Measurements from ENCODE around the gene VPS8. TPM values are rescaled to one million over a fixed set of nuclear protein-coding genes. Genes with fewer than 3 reads are reported as not detected.

VPS8 gene
- total RNA-seq, 1 experiment from 2014 or later: 44.3 TPM

DNA sequence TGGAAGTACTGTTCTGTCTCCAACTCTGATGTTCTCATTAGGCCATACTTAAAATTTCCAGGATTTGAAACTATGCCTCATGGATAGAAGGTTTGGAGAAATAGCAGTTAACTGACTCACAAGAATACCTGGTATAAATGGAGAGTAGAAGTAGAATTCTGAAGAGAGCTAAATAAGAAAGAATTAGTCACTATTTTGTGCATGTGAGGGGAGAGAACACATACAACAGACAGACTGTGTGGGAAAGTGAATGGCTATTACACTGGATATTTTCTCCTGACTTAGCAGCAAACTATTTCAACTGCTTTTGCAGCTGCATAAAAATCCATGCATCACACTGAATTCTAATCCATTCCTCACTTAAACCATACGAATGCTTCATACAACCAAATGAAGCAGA lies 269.6 kb downstream of the VPS8 start:
- Histone ChIP-seq H3K27me3 (no peaks in the 10 kb centered on the region), H3K4me3 (no peak overlapping the region), H3K36me3 (peaks cover 5% of the 10 kb centered on the region; the same call in 1 of the 2 replicates), H3K9me3 (replicated peaks) (no peaks in the 10 kb centered on the region), H3K4me1 (peaks cover 9% of the 10 kb centered on the region), H3K27ac (peak overlapping the region; percentile 58)
- DNase-seq: no peak

DNA sequence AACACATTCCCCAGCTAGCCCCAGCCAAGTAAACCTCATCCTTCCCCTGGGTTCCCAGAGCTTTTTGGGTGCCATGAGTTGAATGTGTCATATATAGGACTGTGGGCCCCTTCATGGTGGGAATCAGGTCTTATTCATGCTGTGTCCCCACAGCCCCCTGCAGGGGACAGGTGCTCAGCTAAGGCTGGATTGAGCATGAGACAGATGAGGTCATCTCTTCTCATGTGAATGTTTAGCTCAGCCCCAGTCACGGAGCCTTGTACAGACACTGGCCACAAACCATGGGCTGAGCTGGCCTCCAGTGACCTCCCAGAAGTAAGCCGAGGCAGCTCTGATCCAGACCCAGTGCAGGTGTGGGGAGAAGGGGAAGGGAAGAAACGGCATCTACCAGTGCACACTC lies 270.2 kb downstream of the VPS8 start:
- peak; percentile 60 to 70 for DNase-seq
- H3K4me3 ChIP-seq: no peak overlapping the region
- peaks cover 9% of the 10 kb centered on the region for H3K4me1 ChIP-seq
- H3K36me3 ChIP-seq: peaks cover 5% of the 10 kb centered on the region; the same call in 1 of the 2 replicates
- H3K9me3 ChIP-seq (replicated peaks): no peaks in the 10 kb centered on the region
- no peaks in the 10 kb centered on the region for H3K27me3 ChIP-seq
- peak overlapping the region; percentile 58 for H3K27ac ChIP-seq

DNA sequence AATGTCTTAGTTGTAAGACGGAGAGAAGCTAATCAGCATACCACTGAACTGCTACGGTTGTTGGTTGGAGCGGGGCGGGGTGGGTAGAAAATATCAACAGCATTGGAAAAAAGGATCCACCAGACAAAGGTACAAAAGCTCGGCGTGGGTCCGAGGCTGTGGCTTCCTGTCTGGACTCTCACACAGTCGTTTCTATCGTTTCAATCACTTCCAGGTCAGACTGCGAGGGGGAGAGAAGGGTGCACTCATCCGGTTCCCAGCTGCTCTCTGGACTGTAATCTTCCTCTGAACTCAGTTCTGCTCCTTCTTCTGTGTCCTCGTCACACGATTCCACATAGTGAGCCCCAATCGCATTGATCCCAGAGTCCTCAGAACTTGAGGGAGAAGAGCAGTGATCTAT lies 270.9 kb downstream of the VPS8 start:
- Histone ChIP-seq H3K27ac (peak overlapping the region; percentile 58; the same call in 1 of the 2 replicates), H3K4me1 (peaks cover 9% of the 10 kb centered on the region), H3K9me3 (replicated peaks) (no peaks in the 10 kb centered on the region), H3K27me3 (no peaks in the 10 kb centered on the region), H3K4me3 (no peak overlapping the region), H3K36me3 (peaks cover 5% of the 10 kb centered on the region; the same call in 1 of the 2 replicates)
- no peak for DNase-seq

DNA sequence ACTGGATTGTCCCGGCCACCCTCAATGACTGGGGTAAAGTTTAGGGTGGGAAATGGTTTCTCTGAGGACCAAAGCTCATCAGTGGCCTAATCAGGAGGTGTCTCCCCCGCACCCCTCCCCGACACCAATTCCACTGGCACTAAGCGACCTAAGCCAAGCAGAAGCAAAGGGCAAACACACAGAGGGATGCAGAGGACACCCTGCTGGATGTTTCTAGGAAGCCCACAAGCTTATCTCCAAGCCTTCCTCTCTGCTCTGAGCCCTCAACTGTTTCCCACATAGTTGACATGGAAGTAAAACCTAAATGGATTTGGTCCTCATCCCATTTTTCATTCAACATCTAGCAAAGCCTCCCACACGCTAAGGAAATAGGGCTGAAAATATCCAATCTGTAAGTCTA lies 272.4 kb downstream of the VPS8 start:
- Histone ChIP-seq H3K4me1 (peaks cover 9% of the 10 kb centered on the region), H3K9me3 (replicated peaks) (no peaks in the 10 kb centered on the region), H3K27me3 (no peaks in the 10 kb centered on the region), H3K4me3 (no peak overlapping the region), H3K36me3 (peaks cover 5% of the 10 kb centered on the region; the same call in 1 of the 2 replicates), H3K27ac (no peak overlapping the region)
- no peak for DNase-seq

DNA sequence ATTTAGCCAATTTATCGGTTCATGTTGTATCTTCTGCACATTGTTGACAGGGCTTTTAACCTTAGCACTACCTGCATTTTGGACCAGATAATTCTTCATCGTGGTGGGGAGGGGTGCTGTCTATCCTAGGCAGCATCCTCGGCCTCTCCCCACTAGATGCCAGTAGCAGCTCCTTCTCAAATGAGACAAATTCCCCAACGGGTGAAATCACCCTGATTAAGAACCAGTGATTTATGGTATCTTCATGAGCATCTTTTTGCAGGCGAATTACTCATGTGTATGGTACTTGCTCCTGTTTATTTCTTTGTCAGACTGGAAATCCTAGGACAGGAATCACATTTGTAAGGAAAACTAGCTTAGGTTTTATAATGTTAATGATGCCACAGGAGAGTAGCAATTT lies 272.9 kb downstream of the VPS8 start:
- H3K36me3 ChIP-seq: peaks cover under 1% of the 10 kb centered on the region; the same call in 1 of the 2 replicates
- H3K4me1 ChIP-seq: peaks cover 9% of the 10 kb centered on the region
- no peaks in the 10 kb centered on the region for H3K27me3 ChIP-seq
- H3K27ac ChIP-seq: no peak overlapping the region
- no peak overlapping the region for H3K4me3 ChIP-seq
- no peak for DNase-seq
- no peaks in the 10 kb centered on the region for H3K9me3 ChIP-seq (replicated peaks)

DNA sequence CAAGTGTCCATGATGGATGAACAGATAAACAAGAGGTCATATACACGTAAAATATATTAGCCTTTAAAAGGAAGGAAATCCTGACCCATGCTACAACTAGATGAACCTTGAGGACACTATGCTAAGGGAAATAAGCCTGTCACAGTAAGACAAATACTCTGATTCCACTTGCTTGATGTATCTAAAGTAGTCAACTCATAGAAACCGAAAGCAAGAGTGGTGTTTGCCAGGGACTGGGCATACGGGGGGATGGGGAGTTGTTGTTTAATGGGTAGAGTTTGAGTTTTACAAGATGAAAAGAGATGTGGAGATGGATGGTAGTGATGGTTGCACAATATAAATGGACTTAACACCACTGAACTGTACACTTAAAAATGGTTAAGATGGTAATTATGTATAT lies 275.5 kb downstream of the VPS8 start:
- H3K4me1 ChIP-seq: peaks cover 4% of the 10 kb centered on the region
- no peak overlapping the region for H3K4me3 ChIP-seq
- H3K9me3 ChIP-seq (replicated peaks): no peaks in the 10 kb centered on the region
- H3K36me3 ChIP-seq: no peaks in the 10 kb centered on the region
- H3K27me3 ChIP-seq: no peaks in the 10 kb centered on the region
- no peak overlapping the region for H3K27ac ChIP-seq
- no peak for DNase-seq

DNA sequence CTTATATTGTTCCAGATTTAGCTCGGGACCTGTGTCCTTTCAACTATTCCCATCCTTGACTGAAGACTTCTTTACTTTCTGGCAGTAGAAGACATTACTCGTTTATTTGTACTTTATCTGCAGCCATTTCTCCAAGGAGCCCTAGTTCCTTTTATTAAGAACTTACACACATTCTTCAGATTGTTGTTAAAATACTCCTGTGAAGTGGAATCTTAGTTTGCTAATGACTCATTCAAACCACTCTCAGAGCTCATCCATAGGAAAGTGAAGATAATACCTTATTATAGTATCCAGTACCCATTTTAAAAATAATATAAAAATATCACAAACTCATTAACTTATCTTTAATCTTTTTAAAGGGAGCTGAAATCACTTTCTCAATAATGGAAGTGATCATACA lies 277.4 kb downstream of the VPS8 start:
- Histone ChIP-seq H3K27ac (no peak overlapping the region), H3K36me3 (no peaks in the 10 kb centered on the region), H3K4me1 (no peaks in the 10 kb centered on the region; the same call in 1 of the 2 replicates), H3K4me3 (no peak overlapping the region), H3K27me3 (no peaks in the 10 kb centered on the region), H3K9me3 (replicated peaks) (no peaks in the 10 kb centered on the region)
- DNase-seq: no peak

DNA sequence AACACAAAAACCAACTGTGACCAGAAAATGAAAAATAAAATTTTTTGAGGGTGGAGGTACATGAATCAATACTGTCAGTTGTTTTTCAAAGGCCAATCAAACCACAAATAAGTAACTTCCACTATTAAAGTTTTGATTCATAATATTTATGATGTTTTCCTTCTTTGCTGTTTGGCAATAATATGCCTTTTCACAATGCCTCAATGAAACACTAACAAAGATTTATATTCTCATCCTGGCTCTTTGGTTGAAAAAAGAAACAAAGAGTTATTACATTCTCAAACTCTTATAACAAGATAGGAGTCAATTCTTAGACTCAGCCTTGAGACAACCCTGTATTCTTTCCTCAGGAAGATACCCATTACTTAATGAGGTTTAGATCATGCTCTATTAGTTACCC lies 277.8 kb downstream of the VPS8 start:
- H3K4me1 ChIP-seq: no peaks in the 10 kb centered on the region; the same call in 1 of the 2 replicates
- DNase-seq: no peak
- no peak overlapping the region for H3K4me3 ChIP-seq
- no peaks in the 10 kb centered on the region for H3K9me3 ChIP-seq (replicated peaks)
- no peaks in the 10 kb centered on the region for H3K36me3 ChIP-seq
- H3K27me3 ChIP-seq: no peaks in the 10 kb centered on the region
- H3K27ac ChIP-seq: no peak overlapping the region

DNA sequence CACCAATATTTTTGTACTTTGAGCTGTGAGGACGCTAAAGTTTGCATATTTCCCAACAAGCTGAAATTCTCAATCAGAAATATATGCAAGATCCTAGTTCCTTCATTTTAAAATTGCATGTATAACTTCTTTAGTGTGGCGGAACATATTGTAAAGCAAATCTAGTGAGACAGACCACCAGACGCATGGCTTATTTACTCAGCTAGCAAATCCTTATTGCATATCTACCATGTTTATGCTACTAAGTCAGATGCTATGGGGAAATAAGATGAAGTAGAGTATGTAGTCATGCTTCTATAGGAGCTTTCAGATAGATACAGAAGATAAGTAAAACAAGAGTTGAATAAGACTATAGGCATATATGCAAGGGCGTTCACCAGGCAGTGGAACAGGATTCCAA lies 278.8 kb downstream of the VPS8 start:
- Histone ChIP-seq H3K36me3 (no peaks in the 10 kb centered on the region), H3K9me3 (replicated peaks) (no peaks in the 10 kb centered on the region), H3K4me1 (no peaks in the 10 kb centered on the region; the same call in 1 of the 2 replicates), H3K27me3 (no peaks in the 10 kb centered on the region), H3K4me3 (no peak overlapping the region), H3K27ac (no peak overlapping the region)
- no peak for DNase-seq

DNA sequence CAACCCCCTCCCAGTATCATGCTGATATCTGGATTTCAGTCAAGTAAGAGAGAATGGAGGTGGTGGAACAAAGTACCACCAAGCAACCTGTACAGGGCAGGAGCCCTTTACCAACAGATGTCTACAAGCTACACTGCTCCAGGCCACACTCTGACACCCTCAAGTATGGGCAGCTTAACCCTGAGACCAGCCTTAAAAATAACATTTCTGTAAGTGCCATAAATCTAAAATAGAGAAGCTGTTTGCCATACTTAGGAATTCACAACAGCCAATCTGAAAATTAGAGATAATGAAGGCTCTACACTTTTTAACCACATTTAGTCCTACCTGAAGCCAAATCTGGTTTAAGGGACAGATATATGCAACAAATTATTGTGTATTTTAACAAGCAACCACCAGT lies 281.1 kb downstream of the VPS8 start:
- H3K27ac ChIP-seq: no peak overlapping the region
- no peak for DNase-seq
- no peak overlapping the region for H3K4me3 ChIP-seq
- H3K9me3 ChIP-seq (replicated peaks): no peaks in the 10 kb centered on the region; the same call in 1 of the 2 replicates
- H3K27me3 ChIP-seq: no peaks in the 10 kb centered on the region
- H3K36me3 ChIP-seq: no peaks in the 10 kb centered on the region
- peaks cover 5% of the 10 kb centered on the region for H3K4me1 ChIP-seq

DNA sequence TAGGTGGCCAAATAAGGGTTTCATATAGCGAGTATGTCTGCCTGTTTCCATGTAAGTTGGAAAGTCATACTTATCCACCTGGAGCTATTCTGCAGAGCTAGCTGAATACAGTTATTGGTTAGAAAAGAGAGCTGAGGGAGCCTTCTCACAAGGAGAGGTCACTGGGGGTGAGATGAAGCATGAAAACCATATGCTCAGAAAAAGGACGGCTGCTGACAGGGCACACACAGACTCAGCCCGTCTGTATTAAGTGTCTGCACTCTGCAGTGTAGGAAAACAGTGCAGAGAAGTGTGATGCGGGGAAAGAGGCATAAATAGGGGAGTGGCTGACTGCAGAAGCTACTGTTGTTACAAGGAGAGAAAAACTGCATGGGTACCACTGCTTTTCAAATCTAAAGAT lies 282.7 kb downstream of the VPS8 start:
- Histone ChIP-seq H3K4me1 (peaks cover 7% of the 10 kb centered on the region), H3K27me3 (no peaks in the 10 kb centered on the region), H3K27ac (no peak overlapping the region), H3K36me3 (no peaks in the 10 kb centered on the region), H3K9me3 (replicated peaks) (no peaks in the 10 kb centered on the region; the same call in 1 of the 2 replicates), H3K4me3 (no peak overlapping the region)
- DNase-seq: no peak

Other genes starting within 250 kb of the VPS8 start
- gene MAGEF1, start 100.1 kb upstream of the VPS8 start, total RNA-seq (2014; rRNA removed; shearing (Covaris generic)): 54.3 and 58.7 TPM in 2 replicates